ENCODE measurements around the gene SARDH. TPM values are rescaled to one million over a fixed set of nuclear protein-coding genes. Genes with fewer than 3 reads are reported as not detected.

Gene SARDH
- total and polyA plus RNA-seq, 2 of the 8 experiments (the other 6 are each of a cell fraction or from before 2014, with no cell fraction given): 6.4 to 7.4 TPM

GRCh38 chr9:133615186-133615585, 123.0 kb downstream of the SARDH start (continued):
- TF ChIP-seq KDM1A (IDR thresholded peaks at IDR 0.05; ENCODE audit: borderline replicate concordance, low read length) (no peak), RNF2 (IDR thresholded peaks at IDR 0.05; ENCODE audit: borderline replicate concordance, low read depth, low read length, missing control alignments, poor library complexity, severe bottlenecking) (no peak), SP4 (IDR thresholded peaks at IDR 0.05; ENCODE audit: low read length) (no peak), CREB1 (IDR thresholded peaks at IDR 0.05) (no peak), EP300 (IDR thresholded peaks at IDR 0.05; ENCODE audit: borderline replicate concordance in 1 of 2, low read depth in 2 of 2, low read length in 2 of 2) (no peak), RBBP5 (IDR thresholded peaks at IDR 0.05; ENCODE audit: borderline replicate concordance, low read depth, low read length) (no peak), TAF1 (IDR thresholded peaks at IDR 0.05; ENCODE audit: low read depth, low read length) (no peak), CTBP2 (IDR thresholded peaks at IDR 0.05; ENCODE audit: borderline replicate concordance, insufficient read depth, insufficient read length, low read length) (no peak)
- TF ChIP-seq, protein P1, sequence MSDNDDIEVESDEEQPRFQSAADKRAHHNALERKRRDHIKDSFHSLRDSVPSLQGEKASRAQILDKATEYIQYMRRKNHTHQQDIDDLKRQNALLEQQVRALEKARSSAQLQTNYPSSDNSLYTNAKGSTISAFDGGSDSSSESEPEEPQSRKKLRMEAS (IDR thresholded peaks at IDR 0.05): no peak
